AG10803 (cell line): Measurements from ENCODE around the gene TRIM26.

Experiments
- DNase-seq: peaks from one replicate; pipeline ENCODE4 v3.0.0; 2010; ENCODE audit warnings: low read depth
- H3K4me3 ChIP-seq: 2 replicates; pipeline ENCODE4 v1.5.1; 2011; ENCODE audit warnings: mild to moderate bottlenecking, low read length, control low read depth
- TF ChIP-seq, protein P1 (sequence below): conservative IDR thresholded peaks from 2 replicates; pipeline ENCODE4 v1.5.1; 2011; ENCODE audit warnings: mild to moderate bottlenecking, low read length, control low read depth, inconsistent platforms

TRIM26 gene

DNA sequence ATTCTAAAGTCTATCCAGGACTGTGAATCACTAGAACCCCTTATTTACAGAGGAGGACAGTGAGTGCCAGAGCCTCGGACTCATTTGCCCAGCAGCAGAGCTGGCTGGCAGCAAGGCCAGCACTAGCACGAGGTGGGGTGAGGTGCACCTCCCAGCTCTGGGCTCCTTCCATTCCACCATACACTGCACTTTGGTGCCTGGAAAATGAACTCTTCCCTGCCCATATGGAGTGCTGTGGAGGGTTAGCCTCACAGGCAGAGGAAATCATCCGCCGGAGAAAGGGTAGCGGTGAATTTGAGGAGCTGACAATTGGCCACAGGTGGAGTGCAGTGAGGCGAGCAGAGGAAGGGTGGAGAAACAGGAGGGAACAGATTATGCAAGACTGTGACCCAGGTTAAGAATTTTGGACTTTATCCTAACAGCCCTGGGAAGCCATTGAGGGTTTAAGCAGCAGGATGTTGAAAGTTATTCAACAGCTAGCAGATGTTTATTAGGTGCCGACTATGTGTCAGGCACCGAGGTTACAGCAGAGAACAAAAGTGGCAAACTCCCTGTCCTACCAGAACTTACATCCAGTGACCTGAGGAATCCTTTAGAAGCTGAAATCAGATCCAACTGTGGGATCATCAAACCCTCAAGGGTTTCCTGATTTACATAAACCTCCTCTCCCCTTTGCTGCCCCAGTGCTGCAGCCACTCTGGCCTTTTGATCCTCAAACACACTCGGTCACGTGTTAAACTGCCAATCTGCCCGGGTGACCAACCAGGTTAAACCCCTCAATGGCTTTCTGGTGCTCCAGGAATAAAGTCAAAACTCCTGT is 6.2 kb downstream of the TRIM26 start:
- TF ChIP-seq, protein P1, sequence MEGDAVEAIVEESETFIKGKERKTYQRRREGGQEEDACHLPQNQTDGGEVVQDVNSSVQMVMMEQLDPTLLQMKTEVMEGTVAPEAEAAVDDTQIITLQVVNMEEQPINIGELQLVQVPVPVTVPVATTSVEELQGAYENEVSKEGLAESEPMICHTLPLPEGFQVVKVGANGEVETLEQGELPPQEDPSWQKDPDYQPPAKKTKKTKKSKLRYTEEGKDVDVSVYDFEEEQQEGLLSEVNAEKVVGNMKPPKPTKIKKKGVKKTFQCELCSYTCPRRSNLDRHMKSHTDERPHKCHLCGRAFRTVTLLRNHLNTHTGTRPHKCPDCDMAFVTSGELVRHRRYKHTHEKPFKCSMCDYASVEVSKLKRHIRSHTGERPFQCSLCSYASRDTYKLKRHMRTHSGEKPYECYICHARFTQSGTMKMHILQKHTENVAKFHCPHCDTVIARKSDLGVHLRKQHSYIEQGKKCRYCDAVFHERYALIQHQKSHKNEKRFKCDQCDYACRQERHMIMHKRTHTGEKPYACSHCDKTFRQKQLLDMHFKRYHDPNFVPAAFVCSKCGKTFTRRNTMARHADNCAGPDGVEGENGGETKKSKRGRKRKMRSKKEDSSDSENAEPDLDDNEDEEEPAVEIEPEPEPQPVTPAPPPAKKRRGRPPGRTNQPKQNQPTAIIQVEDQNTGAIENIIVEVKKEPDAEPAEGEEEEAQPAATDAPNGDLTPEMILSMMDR, result no peak
- no peak overlapping the region for H3K4me3 ChIP-seq
- DNase-seq, result peak; percentile 61

DNA sequence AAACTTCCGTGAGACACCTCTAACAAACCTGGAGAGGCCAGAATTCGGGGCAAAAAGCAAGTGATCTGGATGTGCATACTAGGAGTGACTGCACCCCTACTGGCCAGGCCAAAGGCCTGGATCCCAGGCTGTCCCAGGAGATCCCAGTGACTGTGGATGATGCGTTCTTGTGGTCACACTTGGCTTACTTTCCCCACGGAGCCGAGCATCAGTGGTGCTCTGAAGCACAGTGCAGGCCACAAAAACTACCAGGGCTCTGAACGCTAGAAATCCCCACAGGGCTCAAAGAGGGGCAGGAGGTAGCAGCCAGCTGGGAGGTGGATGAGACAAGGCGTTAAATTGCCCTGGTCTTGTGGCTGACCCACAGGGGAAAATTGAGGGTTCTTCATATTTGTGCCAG is 7.1 kb downstream of the TRIM26 start:
- no peak overlapping the region for H3K4me3 ChIP-seq
- DNase-seq, result peak; percentile 35
- TF ChIP-seq, protein P1, result 0 out of 2 replicates have a peak, but pooled peaks have one; percentile 7

DNA sequence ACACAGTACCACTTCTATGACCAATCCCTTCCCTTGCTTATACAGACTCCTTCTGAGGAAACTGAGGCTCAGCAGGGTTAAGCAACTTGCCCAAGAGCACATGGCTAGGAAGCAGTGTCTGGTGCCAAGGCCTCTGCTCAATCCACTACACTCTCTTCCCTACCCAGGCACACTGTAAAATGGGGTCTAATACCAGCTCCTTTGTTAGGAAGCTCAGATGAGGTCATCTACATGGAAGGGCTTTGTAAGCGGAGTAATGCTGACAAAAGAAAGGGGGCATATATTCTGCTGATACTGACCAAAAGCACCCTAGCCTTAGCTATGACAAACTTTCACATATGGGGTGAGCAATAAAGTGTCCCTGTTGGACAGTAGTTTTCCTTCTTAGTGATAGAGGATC is 9.1 kb downstream of the TRIM26 start:
- TF ChIP-seq, protein P1, result no peak
- no peak overlapping the region for H3K4me3 ChIP-seq
- DNase-seq, result no peak

DNA sequence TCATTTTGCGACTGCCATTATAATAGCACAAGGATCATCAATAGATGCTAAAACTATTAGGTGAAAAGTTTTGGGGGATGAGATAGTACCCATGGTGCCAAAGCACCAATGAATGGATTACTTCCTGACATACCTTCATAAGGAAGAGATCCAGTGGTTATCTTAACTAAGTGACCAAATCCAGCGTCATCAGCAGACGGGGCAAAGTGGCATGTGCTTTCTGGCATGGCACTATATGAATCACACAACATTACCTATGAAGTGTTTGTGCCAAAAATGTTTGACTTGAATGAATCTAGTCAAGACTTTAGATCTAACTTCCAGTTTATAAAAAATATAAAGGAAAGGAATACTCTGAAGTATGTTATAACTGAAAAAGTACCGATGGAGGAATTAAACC is 10.8 kb downstream of the TRIM26 start:
- no peak overlapping the region for H3K4me3 ChIP-seq
- DNase-seq, result no peak
- TF ChIP-seq, protein P1, result no peak

DNA sequence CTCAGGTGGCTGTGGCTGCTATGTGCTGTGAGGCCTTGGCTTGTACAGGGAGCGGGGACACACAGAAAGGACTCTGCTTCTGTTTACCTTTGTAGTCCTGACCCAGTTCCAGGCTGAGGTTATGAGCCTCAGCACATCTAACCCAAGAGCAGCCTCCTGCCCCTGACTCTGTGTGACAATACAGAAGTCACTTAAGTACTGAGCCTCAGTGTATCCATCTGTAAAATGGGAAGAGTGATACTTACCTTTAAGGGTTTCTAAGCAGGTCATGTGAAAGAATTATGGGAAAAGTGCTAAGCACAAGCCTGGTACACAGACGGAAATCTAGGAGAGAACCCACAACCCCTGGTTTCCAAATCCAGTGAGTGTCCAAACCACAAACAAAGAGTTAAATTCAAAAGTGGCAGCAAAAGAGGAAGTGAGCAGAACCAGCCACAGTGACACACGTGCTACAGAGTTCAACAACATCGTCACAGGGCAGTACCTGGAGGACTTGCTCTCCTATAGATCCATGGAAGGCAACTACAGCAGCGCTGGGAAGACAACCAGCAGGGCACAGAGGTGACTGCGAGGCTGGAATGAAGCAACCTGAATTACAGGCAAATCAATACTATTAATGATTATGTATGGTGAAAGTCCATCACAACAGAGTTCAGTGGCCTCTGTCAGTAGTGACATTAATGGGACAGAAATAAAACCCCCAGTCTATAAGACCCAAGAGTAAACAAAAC is 12.5 kb downstream of the TRIM26 start:
- no peak overlapping the region for H3K4me3 ChIP-seq
- TF ChIP-seq, protein P1, result no peak
- no peak for DNase-seq

DNA sequence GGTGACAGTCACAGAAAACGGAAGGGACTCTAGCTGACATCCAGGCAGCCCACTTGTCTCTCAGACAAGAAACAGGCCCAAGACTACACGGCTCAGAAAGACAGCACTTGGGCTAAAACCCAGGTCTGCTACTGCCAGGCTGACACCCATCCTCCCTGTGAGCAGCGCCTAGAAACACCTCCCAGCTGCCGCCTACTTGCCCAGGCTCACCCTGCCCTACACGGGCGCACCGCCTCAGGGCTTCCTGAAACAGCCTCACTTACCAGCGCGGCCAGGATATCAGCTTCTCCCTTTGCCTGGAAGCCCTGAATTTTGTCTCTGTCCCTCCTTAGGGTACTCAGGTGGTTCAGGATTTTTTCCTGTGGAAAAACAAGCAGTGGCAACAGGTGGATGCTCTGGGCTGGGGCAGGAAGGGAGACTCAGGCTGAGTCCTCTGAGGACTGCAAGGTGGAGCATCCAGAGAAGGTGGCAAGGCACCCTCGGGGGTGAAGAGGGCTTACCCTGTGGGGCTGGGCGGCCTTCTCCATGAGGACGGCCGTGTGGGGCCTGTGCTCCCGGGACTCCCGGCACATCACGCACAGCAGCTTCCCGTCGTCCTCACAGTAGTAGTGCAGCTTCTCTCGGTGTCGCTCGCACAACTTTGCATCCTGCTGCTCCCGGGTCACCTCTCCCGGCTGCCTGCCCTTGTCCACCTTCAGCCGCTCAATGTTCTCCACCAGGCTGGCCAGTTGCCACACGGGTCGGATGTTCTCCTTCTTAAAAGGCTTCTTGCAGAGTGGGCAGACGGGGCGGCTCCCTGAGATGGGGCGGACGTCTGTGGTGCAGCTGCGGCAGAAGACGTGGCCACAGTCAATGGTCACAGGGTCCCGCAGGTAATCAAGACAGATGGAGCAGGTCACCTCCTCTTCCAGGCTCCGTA is 14.8 kb downstream of the TRIM26 start:
- DNase-seq, result no peak
- no peak overlapping the region for H3K4me3 ChIP-seq
- TF ChIP-seq, protein P1, result no peak
